HepG2 (cell line): ENCODE data around the gene ZNF567. TPM values are rescaled to one million over a fixed set of nuclear protein-coding genes. Genes with fewer than 3 reads are reported as not detected.
A peak's percentile ranks its signal among the peaks of the same experiment; 100 is the strongest.

ENCODE experiments used
- FOSL1 ChIP-seq: sonication (generic); formaldehyde crosslinking; IDR thresholded peaks from 2 replicates; pipeline ENCODE4 v1.9.0; 2021; ENCODE audit warnings: missing genetic modification reagents, borderline replicate concordance
- HNRNPK ChIP-seq: fragments of 200-400 bp; formaldehyde crosslinking; IDR thresholded peaks from 2 replicates; pipeline ENCODE4 v1.6.1; 2018; ENCODE audit warnings: low read length, low read depth, moderate library complexity, mild to moderate bottlenecking; ENCODE audit not compliant: poor library complexity, severe bottlenecking
- KLF16 ChIP-seq, 2 experiments: sonication (generic) in 1 of 2; formaldehyde crosslinking in 1 of 2; IDR thresholded peaks; 2 replicates each; pipeline versions ENCODE4 v1.6.1 to v1.8.0; 2016 to 2023; ENCODE audit warnings: missing genetic modification reagents in 2 of 2, missing compliant biosample characterization in 1 of 2
- POLR2AphosphoS2 ChIP-seq: IDR thresholded peaks from 2 replicates; pipeline ENCODE4 v1.6.1; 2011; ENCODE audit warnings: low read depth, low read length, improper control_type of control experiment
- SRF ChIP-seq: IDR thresholded peaks from 2 replicates; pipeline ENCODE4 v1.6.1; 2011; ENCODE audit warnings: mild to moderate bottlenecking, low read depth, low read length, moderate library complexity
- ZNF513 ChIP-seq: sonication (generic); formaldehyde crosslinking; conservative IDR thresholded peaks from 2 replicates; pipeline ENCODE4 v1.5.0; 2020; ENCODE audit warnings: missing genetic modification reagents
- ZNF629 ChIP-seq: sonication (generic); formaldehyde crosslinking; conservative IDR thresholded peaks from 2 replicates; pipeline ENCODE4 v1.5.0; 2020; ENCODE audit warnings: missing genetic modification reagents
- ZNF646 ChIP-seq: sonication (generic); formaldehyde crosslinking; IDR thresholded peaks from 2 replicates; pipeline ENCODE4 v1.9.0; 2021; ENCODE audit warnings: mild to moderate bottlenecking, missing genetic modification reagents
- ZNF800 ChIP-seq: sonication (generic); formaldehyde crosslinking; IDR thresholded peaks from 2 replicates; pipeline ENCODE4 v1.4.0; 2020; ENCODE audit warnings: missing genetic modification reagents
- polyA plus RNA-seq, 8 experiments: library from polyadenylated mRNA; depleted of rRNA in 3 of 8; stranded (reverse) in 7 of 8; unstranded in 1 of 8; fragments of >200 nt; fragmentation: Illumina TruSeq in 4 of 8; extraction: Trizol in 4 of 8; gene quantifications; 2 replicates each; pipeline versions ENCODE4 v1.2.1 to v1.2.3, GENCODE V29; 2011 to 2016; ENCODE audit warnings: low read depth in 4 of 8, missing spikeins in 1 of 8, mixed read lengths in 1 of 8; ENCODE audit not compliant: insufficient read depth in 1 of 8
- total RNA-seq, 5 experiments: library from RNA; depleted of rRNA; stranded (reverse); fragments of >200 nt; fragmentation: Illumina TruSeq; extraction: Trizol; gene quantifications; 2 replicates each; pipeline ENCODE4 v1.2.3, GENCODE V29; 2016; ENCODE audit warnings: low read depth in 1 of 5
- TF ChIP-seq, protein P1 (sequence below): sonication (generic); formaldehyde crosslinking; IDR thresholded peaks from 2 replicates; pipeline ENCODE4 v1.4.0; 2020; ENCODE audit warnings: missing genetic modification reagents, borderline replicate concordance
- TF ChIP-seq, protein P2 (sequence below): IDR thresholded peaks from 2 replicates; pipeline ENCODE4 v1.6.1; 2018; ENCODE audit warnings: missing genetic modification reagents

The ZNF567 gene
- total and polyA plus RNA-seq, 2 of the 13 experiments (the other 11 are each of a cell fraction or from before 2014, with no cell fraction given): 3.1 to 6.8 TPM

- TF ChIP-seq ZNF646 (no peak; the same call in none of the 2 replicates), ZNF513 (CRISPR knock-in tag) (no peak), SRF (no peak), ZNF629 (peak; percentile 5; the same call in 1 of the 2 replicates), POLR2AphosphoS2 (no peak), ZNF800 (CRISPR knock-in tag) (0 out of 2 replicates have a peak, but pooled peaks have one; percentile 57), KLF16 (CRISPR knock-in tag; IDR thresholded peaks at IDR 0.05) (peak in 1 of 2 experiments; percentile 71; a peak in 1 of 4 replicates), FOSL1 (CRISPR knock-in tag) (0 out of 2 replicates have a peak, but pooled peaks have one; percentile 37), HNRNPK (peak; percentile 86)
- TF ChIP-seq, protein P1, sequence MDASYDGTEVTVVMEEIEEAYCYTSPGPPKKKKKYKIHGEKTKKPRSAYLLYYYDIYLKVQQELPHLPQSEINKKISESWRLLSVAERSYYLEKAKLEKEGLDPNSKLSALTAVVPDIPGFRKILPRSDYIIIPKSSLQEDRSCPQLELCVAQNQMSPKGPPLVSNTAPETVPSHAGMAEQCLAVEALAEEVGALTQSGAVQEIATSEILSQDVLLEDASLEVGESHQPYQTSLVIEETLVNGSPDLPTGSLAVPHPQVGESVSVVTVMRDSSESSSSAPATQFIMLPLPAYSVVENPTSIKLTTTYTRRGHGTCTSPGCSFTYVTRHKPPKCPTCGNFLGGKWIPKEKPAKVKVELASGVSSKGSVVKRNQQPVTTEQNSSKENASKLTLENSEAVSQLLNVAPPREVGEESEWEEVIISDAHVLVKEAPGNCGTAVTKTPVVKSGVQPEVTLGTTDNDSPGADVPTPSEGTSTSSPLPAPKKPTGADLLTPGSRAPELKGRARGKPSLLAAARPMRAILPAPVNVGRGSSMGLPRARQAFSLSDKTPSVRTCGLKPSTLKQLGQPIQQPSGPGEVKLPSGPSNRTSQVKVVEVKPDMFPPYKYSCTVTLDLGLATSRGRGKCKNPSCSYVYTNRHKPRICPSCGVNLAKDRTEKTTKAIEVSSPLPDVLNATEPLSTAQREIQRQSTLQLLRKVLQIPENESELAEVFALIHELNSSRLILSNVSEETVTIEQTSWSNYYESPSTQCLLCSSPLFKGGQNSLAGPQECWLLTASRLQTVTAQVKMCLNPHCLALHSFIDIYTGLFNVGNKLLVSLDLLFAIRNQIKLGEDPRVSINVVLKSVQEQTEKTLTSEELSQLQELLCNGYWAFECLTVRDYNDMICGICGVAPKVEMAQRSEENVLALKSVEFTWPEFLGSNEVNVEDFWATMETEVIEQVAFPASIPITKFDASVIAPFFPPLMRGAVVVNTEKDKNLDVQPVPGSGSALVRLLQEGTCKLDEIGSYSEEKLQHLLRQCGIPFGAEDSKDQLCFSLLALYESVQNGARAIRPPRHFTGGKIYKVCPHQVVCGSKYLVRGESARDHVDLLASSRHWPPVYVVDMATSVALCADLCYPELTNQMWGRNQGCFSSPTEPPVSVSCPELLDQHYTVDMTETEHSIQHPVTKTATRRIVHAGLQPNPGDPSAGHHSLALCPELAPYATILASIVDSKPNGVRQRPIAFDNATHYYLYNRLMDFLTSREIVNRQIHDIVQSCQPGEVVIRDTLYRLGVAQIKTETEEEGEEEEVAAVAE (CRISPR knock-in tag): peak; percentile 70; the same call in 1 of the 2 replicates
- TF ChIP-seq, protein P2, sequence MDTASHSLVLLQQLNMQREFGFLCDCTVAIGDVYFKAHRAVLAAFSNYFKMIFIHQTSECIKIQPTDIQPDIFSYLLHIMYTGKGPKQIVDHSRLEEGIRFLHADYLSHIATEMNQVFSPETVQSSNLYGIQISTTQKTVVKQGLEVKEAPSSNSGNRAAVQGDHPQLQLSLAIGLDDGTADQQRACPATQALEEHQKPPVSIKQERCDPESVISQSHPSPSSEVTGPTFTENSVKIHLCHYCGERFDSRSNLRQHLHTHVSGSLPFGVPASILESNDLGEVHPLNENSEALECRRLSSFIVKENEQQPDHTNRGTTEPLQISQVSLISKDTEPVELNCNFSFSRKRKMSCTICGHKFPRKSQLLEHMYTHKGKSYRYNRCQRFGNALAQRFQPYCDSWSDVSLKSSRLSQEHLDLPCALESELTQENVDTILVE: 0 out of 2 replicates have a peak, but pooled peaks have one; percentile 35
These were observed at the start of gene ZNF567 (continued) for GRCh38 chr19:36687214-36688056.
